Measurements from ENCODE around the gene DEFB114.

DNA sequence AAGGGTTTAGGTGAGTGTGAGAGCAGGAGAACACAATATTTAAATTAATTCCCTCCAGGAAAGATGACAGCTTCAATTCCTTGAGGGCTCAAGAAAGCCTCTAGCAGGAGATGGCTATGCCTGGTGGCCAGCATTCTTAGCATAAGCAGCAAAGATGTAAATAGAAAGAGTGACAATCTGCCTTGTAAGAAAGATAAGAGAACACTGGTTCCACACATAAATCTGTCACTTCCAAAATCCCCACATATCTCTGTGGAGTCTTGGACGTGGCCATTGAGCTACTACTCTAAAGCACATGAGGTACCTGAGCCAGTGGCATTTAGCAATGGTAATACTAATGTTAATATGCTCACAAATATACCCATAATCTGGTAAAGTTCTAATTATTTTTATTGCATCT, 29.2 kb downstream of the DEFB114 start:
- TF ChIP-seq ZSCAN29 (CRISPR knock-in tag; conservative IDR thresholded peaks at IDR 0.05) (no peak), SAFB2 (CRISPR knock-in tag; IDR thresholded peaks at IDR 0.05; ENCODE audit: borderline replicate concordance, low read depth) (no peak), POLR2A (IDR thresholded peaks at IDR 0.05; ENCODE audit: insufficient read depth in 1 of 2, low read depth in 2 of 2, low read length in 2 of 2) (no peak)
- TF ChIP-seq, protein P1, sequence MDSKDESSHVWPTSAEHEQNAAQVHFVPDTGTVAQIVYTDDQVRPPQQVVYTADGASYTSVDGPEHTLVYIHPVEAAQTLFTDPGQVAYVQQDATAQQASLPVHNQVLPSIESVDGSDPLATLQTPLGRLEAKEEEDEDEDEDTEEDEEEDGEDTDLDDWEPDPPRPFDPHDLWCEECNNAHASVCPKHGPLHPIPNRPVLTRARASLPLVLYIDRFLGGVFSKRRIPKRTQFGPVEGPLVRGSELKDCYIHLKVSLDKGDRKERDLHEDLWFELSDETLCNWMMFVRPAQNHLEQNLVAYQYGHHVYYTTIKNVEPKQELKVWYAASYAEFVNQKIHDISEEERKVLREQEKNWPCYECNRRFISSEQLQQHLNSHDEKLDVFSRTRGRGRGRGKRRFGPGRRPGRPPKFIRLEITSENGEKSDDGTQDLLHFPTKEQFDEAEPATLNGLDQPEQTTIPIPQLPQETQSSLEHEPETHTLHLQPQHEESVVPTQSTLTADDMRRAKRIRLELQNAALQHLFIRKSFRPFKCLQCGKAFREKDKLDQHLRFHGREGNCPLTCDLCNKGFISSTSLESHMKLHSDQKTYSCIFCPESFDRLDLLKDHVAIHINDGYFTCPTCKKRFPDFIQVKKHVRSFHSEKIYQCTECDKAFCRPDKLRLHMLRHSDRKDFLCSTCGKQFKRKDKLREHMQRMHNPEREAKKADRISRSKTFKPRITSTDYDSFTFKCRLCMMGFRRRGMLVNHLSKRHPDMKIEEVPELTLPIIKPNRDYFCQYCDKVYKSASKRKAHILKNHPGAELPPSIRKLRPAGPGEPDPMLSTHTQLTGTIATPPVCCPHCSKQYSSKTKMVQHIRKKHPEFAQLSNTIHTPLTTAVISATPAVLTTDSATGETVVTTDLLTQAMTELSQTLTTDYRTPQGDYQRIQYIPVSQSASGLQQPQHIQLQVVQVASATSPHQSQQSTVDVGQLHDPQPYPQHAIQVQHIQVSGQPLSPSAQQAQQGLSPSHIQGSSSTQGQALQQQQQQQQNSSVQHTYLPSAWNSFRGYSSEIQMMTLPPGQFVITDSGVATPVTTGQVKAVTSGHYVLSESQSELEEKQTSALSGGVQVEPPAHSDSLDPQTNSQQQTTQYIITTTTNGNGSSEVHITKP (CRISPR knock-in tag; IDR thresholded peaks at IDR 0.05; ENCODE audit: low read depth), result no peak
